IMR-90 (cell line): ENCODE results near the gene GTPBP8. TPM values are rescaled to one million over a fixed set of nuclear protein-coding genes. Genes with fewer than 3 reads are reported as not detected.
A peak's percentile ranks its signal among the peaks of the same experiment; 100 is the strongest.

Experiments
- ATAC-seq: fragments of 200-7000 bp; cut with Tn5 transposase; 2 replicates; pipeline ENCODE4 v1.9.1; 2020; ENCODE audit warnings: low read depth, mild to moderate bottlenecking, moderate library complexity
- BruUV-seq: library from RNA; stranded (reverse); fragments of 400-500 nt; replicated peaks from 2 replicates; lab custom pipeline; 2021; lab: Mats Ljungman, UMichigan
- CTCF ChIA-PET: fragments of 300-600 bp; formaldehyde crosslinking; extraction: SDS; loops from one replicate; lab custom pipeline; 2021; ENCODE audit warnings: antibody characterized with exemption; lab: Yijun Ruan, JAX
- POLR2A ChIA-PET: fragments of 300-600 bp; sonication (Branson Sonifier 250); formaldehyde crosslinking; loops from one replicate; lab custom pipeline; 2022; ENCODE audit warnings: antibody characterized with exemption; ENCODE audit not compliant: unreplicated experiment; lab: Charles Lee
- DNase-seq: peaks from one replicate; pipeline ENCODE4 v3.0.0; 2013
- H2AFZ ChIP-seq: replicated peaks from 2 replicates; pipeline ENCODE3; 2013; ENCODE audit warnings: low read length, mild to moderate bottlenecking; ENCODE audit not compliant: poor library complexity
- H2AK5ac ChIP-seq: 2 replicates; pipeline ENCODE4 v1.6.1; 2013; ENCODE audit warnings: low read depth, low read length, inconsistent platforms
- H2AK9ac ChIP-seq: replicated peaks from 2 replicates; pipeline ENCODE3; 2013; ENCODE audit warnings: mild to moderate bottlenecking, low read depth, low read length, moderate library complexity; ENCODE audit not compliant: poor library complexity
- H2BK120ac ChIP-seq: 2 replicates; pipeline ENCODE4 v1.6.1; 2013; ENCODE audit warnings: low read depth, low read length, inconsistent platforms
- H2BK15ac ChIP-seq: 3 replicates; pipeline ENCODE4 v1.6.1; 2013; ENCODE audit warnings: low read depth, low read length, inconsistent platforms
- H2BK20ac ChIP-seq: 2 replicates; pipeline ENCODE4 v1.6.1; 2013; ENCODE audit warnings: low read depth, mild to moderate bottlenecking, inconsistent platforms, low read length, moderate library complexity
- H2BK5ac ChIP-seq: 2 replicates; pipeline ENCODE4 v1.6.1; 2013; ENCODE audit warnings: mild to moderate bottlenecking, low read depth, low read length, inconsistent platforms; ENCODE audit not compliant: poor library complexity, severe bottlenecking
- H3K14ac ChIP-seq: replicated peaks from 2 replicates; pipeline ENCODE4 v1.6.1; 2013; ENCODE audit warnings: low read depth, low read length, inconsistent platforms
- H3K18ac ChIP-seq: 2 replicates; pipeline ENCODE4 v1.6.1; 2013; ENCODE audit warnings: low read depth, low read length, control low read depth
- H3K23ac ChIP-seq: 2 replicates; pipeline ENCODE4 v1.6.1; 2013; ENCODE audit warnings: low read depth, low read length, inconsistent platforms
- H3K27ac ChIP-seq: 2 replicates; pipeline ENCODE4 v1.5.1; 2013; ENCODE audit warnings: mild to moderate bottlenecking, control low read depth, low read length; ENCODE audit not compliant: insufficient read depth
- H3K27me3 ChIP-seq: 2 replicates; pipeline ENCODE4 v1.6.1; 2013; ENCODE audit warnings: low read length; ENCODE audit not compliant: control insufficient read depth, insufficient read depth
- H3K36me3 ChIP-seq: 2 replicates; pipeline ENCODE4 v1.6.1; 2013; ENCODE audit warnings: low read length, mixed read lengths; ENCODE audit not compliant: control insufficient read depth, insufficient read depth
- H3K4ac ChIP-seq: 2 replicates; pipeline ENCODE4 v1.6.1; 2013; ENCODE audit warnings: low read depth, low read length, inconsistent platforms
- H3K4me1 ChIP-seq: 2 replicates; pipeline ENCODE4 v1.6.1; 2013; ENCODE audit warnings: low read length, mixed read lengths; ENCODE audit not compliant: control insufficient read depth, insufficient read depth
- H3K4me2 ChIP-seq: 2 replicates; pipeline ENCODE4 v1.6.1; 2013; ENCODE audit warnings: low read depth, mild to moderate bottlenecking, control low read depth, low read length, moderate library complexity
- H3K4me3 ChIP-seq: 2 replicates; pipeline ENCODE4 v1.5.1; 2013; ENCODE audit warnings: low read depth, mild to moderate bottlenecking, control low read depth, low read length, moderate library complexity; ENCODE audit not compliant: insufficient read depth
- H3K56ac ChIP-seq: 2 replicates; pipeline ENCODE4 v1.6.1; 2013; ENCODE audit warnings: low read length, inconsistent platforms; ENCODE audit not compliant: insufficient read depth; ENCODE audit errors: extremely low read depth
- H3K79me1 ChIP-seq, 2 experiments: 2 replicates each; pipeline ENCODE4 v1.6.1; 2013; ENCODE audit warnings: low read length in 2 of 2, inconsistent platforms in 1 of 2, low read depth in 1 of 2
- H3K9ac ChIP-seq: 2 replicates; pipeline ENCODE4 v1.6.1; 2013; ENCODE audit warnings: low read depth, low read length, control low read depth
- H3K9me1 ChIP-seq: 2 replicates; pipeline ENCODE4 v1.6.1; 2013; ENCODE audit warnings: low read length, inconsistent platforms; ENCODE audit not compliant: insufficient read depth
- H3K9me3 ChIP-seq: 2 replicates; pipeline ENCODE4 v1.6.1; 2013; ENCODE audit warnings: low read length; ENCODE audit not compliant: control insufficient read depth, insufficient read depth
- H4K20me1 ChIP-seq: 2 replicates; pipeline ENCODE4 v1.6.1; 2013; ENCODE audit warnings: low read length, inconsistent platforms; ENCODE audit not compliant: insufficient read depth
- H4K5ac ChIP-seq: 2 replicates; pipeline ENCODE4 v1.6.1; 2013; ENCODE audit warnings: mild to moderate bottlenecking, low read depth, low read length, control low read depth
- H4K8ac ChIP-seq, 2 experiments: 2 replicates each; pipeline ENCODE4 v1.6.1; 2013; ENCODE audit warnings: low read depth in 2 of 2, low read length in 2 of 2, control low read depth in 1 of 2, inconsistent platforms in 1 of 2
- H4K91ac ChIP-seq: 2 replicates; pipeline ENCODE4 v1.6.1; 2013; ENCODE audit warnings: low read depth, low read length, inconsistent platforms; ENCODE audit not compliant: insufficient read depth
- USF2 ChIP-seq: fragments of 150-350 bp; IDR thresholded peaks from 2 replicates; pipeline ENCODE4 v1.6.1; 2017; ENCODE audit warnings: mild to moderate bottlenecking, antibody characterized with exemption, low read length, low read depth
- dilution Hi-C: fragments of 300-500 bp; cut with HindIII; formaldehyde crosslinking; loops from one replicate; pipeline ENCODE4 v1.14.3; 2018; ENCODE audit warnings: low sequenced_read_pairs; ENCODE audit not compliant: unreplicated experiment
- in situ Hi-C: fragments of 300-500 bp; cut with MboI; formaldehyde crosslinking; loops from 3 replicates; pipeline ENCODE4 v1.14.3; 2019; ENCODE audit warnings: low sequenced_read_pairs, inconsistent platforms, mixed read lengths
- intact Hi-C: fragments of 100-400 bp; cut with micrococcal nuclease; formaldehyde crosslinking; loops from 2 replicates; pipeline ENCODE4 v1.10.0; 2022
- polyA plus RNA-seq, 3 experiments: library from polyadenylated mRNA; depleted of rRNA; stranded (reverse); fragments of >200 nt; gene quantifications; 2 replicates each; pipeline ENCODE4 v1.2.3, GENCODE V29; 2012; ENCODE audit warnings: low replicate concordance in 1 of 3
- total RNA-seq: library from RNA; depleted of rRNA; stranded (reverse); fragments of >200 nt; gene quantifications from 2 replicates; pipeline ENCODE4 v1.2.3, GENCODE V29; 2012

The GTPBP8 gene
- total and polyA plus RNA-seq, 2 of the 4 experiments (the other 2 are of a cell fraction), result 15.4 to 23.9 TPM

GRCh38 chr3:112956351-112956750, 34.4 kb upstream of the GTPBP8 start:
- ATAC-seq (no peak), DNase-seq (no peak)
- H4K5ac ChIP-seq, result no peak overlapping the region
- no peak overlapping the region for H4K8ac ChIP-seq
- H3K27me3 ChIP-seq, result peaks cover 4% of the 10 kb centered on the region; the same call in 1 of the 2 replicates
- H3K27ac ChIP-seq, result no peak overlapping the region
- H3K4me2 ChIP-seq, result no peak overlapping the region
- TF ChIP-seq USF2, result no peak
- no peak overlapping the region for H2BK20ac ChIP-seq
- no peak overlapping the region for H3K9ac ChIP-seq
- ChIA-PET CTCF (no interaction called here), POLR2A (no interaction called here)
- no peaks in the 10 kb centered on the region for H3K9me1 ChIP-seq
- H3K79me1 ChIP-seq, result no peaks in the 10 kb centered on the region
- no peak overlapping the region for H2BK5ac ChIP-seq
- no peak overlapping the region for H3K14ac ChIP-seq
- BruUV-seq, result no TSS peak
- no peaks in the 10 kb centered on the region for H4K20me1 ChIP-seq
- no peak overlapping the region for H3K4me3 ChIP-seq
- no peak overlapping the region for H2BK15ac ChIP-seq
- no peak overlapping the region for H3K4ac ChIP-seq
- H4K91ac ChIP-seq, result no peak overlapping the region
- H2AK9ac ChIP-seq, result no peak overlapping the region
- H2AFZ ChIP-seq, result peak overlapping the region; percentile 51
- dilution Hi-C loops (no loop called here), intact Hi-C loops (no loop called here), in situ Hi-C loops (no loop called here)
- no peaks in the 10 kb centered on the region for H3K4me1 ChIP-seq
- no peak overlapping the region for H3K18ac ChIP-seq
- no peak overlapping the region for H2AK5ac ChIP-seq
- H3K23ac ChIP-seq, result no peak overlapping the region
- no peak overlapping the region for H2BK120ac ChIP-seq
- H3K56ac ChIP-seq, result no peak overlapping the region
- H3K9me3 ChIP-seq, result no peaks in the 10 kb centered on the region
- H3K36me3 ChIP-seq, result no peaks in the 10 kb centered on the region
